Measurements from ENCODE around the gene COTL1. TPM values are rescaled to one million over a fixed set of nuclear protein-coding genes. Genes with fewer than 3 reads are reported as not detected.

COTL1 gene
- total RNA-seq, 1 donor from 2014 or later: 129 TPM

DNA sequence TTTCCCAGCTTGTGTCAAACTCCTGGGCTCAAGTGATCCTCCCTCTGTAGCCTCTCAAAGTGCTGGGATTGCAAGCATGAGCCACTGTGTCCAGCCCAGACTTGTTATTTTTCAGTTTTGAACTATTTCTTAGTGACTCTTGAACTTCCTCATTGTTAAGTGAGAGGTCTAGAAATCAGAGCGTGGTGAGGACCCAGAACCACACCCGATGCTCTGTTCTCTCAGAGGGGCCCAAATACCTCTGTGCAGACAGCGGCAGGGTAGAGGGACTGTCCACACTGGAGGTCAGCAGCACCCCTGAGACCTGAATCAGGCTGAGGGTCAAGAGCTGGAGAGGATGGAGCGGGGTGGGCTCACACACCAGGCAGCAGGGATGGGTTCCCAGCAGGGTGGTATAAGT, 65.7 kb downstream of the COTL1 start:
- intact Hi-C loops (cut with DNase I): no loop called here
- no peaks in the 10 kb centered on the region for H3K9me3 ChIP-seq
- no peak overlapping the region for H3K27ac ChIP-seq
- H3K27me3 ChIP-seq: no peaks in the 10 kb centered on the region
- TF ChIP-seq, protein P1, sequence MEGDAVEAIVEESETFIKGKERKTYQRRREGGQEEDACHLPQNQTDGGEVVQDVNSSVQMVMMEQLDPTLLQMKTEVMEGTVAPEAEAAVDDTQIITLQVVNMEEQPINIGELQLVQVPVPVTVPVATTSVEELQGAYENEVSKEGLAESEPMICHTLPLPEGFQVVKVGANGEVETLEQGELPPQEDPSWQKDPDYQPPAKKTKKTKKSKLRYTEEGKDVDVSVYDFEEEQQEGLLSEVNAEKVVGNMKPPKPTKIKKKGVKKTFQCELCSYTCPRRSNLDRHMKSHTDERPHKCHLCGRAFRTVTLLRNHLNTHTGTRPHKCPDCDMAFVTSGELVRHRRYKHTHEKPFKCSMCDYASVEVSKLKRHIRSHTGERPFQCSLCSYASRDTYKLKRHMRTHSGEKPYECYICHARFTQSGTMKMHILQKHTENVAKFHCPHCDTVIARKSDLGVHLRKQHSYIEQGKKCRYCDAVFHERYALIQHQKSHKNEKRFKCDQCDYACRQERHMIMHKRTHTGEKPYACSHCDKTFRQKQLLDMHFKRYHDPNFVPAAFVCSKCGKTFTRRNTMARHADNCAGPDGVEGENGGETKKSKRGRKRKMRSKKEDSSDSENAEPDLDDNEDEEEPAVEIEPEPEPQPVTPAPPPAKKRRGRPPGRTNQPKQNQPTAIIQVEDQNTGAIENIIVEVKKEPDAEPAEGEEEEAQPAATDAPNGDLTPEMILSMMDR (IDR thresholded peaks at IDR 0.05): no peak
- ATAC-seq (no peak), DNase-seq (no peak)
- no peak overlapping the region for H3K4me3 ChIP-seq
- no peaks in the 10 kb centered on the region for H3K4me1 ChIP-seq
- H3K36me3 ChIP-seq: no peaks in the 10 kb centered on the region

DNA sequence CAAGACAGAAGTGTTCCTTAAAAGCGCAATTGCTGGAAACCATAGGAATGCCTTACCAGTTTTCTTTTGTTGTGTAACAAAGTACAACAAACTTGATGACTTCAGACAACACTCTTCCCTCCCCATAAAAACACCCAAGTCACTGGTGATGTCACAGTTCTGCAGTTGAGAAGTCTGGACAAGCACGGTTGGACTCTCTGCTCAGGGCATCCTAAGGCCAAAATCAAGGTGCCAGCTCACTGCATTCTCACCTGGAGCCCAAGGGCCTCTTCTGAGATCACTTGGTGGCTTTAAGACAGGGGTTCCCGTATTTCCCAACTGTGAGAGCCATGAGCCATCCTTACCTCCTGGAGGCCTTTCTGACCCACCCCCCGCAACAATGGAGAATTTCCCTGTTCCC, 67.8 kb downstream of the COTL1 start:
- ATAC-seq: no peak
- intact Hi-C loops (cut with DNase I): no loop called here
- H3K4me1 ChIP-seq: no peaks in the 10 kb centered on the region

DNA sequence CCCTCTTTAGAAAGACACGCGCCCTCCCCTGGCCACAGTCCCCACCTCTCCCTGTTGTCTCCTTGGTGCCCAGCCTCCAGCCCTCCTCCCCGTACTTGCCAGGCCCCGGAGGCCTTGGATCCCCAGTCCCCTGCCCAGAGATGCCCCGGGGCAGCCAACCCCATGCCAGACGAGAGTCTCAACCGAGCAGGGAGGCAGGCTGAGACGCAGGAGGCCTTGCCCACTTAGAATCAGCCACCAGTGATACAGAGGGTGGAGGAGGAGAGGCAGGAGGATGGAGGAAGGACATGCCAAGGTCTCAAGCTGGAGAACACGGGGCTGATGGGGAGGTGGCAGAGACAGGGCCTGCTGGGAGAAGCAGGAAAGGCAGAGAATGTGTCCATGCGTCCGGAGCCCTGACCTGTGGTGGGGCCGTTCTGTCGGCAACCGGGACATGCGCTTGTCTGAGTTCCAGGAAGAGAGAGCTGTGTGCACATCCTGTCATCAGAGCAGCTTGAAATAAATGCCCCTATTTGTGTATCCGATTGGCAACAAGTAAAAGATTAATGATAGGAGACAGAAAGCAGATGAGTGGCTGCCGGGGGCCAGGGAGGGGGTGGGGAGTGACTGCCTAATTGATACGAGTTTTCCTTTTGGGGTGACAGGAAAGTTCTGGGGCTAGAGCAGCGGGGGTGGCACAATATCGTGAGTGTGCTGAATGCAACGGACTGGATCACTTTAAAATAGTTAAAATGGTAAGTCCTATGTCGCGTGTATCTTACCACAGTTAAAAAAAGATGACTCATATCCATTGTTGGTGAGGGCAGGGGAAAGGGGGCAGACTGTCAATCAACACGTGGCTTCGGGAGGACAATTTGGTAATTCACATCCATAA, 68.7 kb downstream of the COTL1 start:
- Histone ChIP-seq H3K36me3 (no peaks in the 10 kb centered on the region), H3K4me1 (no peaks in the 10 kb centered on the region), H3K27ac (peak overlapping the region; percentile 60), H3K9me3 (no peaks in the 10 kb centered on the region), H3K27me3 (no peaks in the 10 kb centered on the region), H3K4me3 (no peak overlapping the region)
- TF ChIP-seq, protein P1 (IDR thresholded peaks at IDR 0.05): no peak
- DNase-seq (no peak), ATAC-seq (peak; percentile 65)
- intact Hi-C loops (cut with DNase I): no loop called here

More for the DNA sequence above, 67.8 kb downstream of the COTL1 start:
- H3K4me3 ChIP-seq: no peak overlapping the region
- no peaks in the 10 kb centered on the region for H3K36me3 ChIP-seq
- TF ChIP-seq, protein P1 (IDR thresholded peaks at IDR 0.05): no peak
- no peak overlapping the region for H3K27ac ChIP-seq
- no peak for DNase-seq
- no peaks in the 10 kb centered on the region for H3K9me3 ChIP-seq
- no peaks in the 10 kb centered on the region for H3K27me3 ChIP-seq

DNA sequence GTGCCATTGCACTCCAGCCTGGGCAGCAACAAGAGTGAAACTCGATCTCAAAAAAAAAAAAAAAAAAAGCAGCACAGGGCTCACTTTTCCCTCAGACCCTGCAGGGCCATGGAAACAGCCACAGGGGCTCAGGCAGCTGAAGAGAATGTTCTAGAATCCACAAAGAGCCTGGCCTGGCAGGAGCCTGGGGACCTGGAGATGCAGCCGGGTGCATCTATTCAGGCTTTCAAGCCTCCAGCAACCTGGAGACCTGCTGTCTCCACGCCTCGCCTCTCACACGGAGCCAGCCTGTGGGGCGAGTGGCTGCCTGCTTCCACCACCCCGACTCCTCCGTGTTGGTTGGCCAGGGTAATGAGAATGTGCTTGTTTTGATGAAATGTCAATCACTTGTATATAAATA, 69.4 kb downstream of the COTL1 start:
- no peaks in the 10 kb centered on the region for H3K4me1 ChIP-seq
- no peaks in the 10 kb centered on the region for H3K27me3 ChIP-seq
- no peak for DNase-seq
- no peaks in the 10 kb centered on the region for H3K36me3 ChIP-seq
- H3K9me3 ChIP-seq: no peaks in the 10 kb centered on the region
- intact Hi-C loops (cut with DNase I): no loop called here
- no peak overlapping the region for H3K4me3 ChIP-seq
- TF ChIP-seq, protein P1 (IDR thresholded peaks at IDR 0.05): no peak
- ATAC-seq: no peak
- peak overlapping the region; percentile 60 for H3K27ac ChIP-seq

DNA sequence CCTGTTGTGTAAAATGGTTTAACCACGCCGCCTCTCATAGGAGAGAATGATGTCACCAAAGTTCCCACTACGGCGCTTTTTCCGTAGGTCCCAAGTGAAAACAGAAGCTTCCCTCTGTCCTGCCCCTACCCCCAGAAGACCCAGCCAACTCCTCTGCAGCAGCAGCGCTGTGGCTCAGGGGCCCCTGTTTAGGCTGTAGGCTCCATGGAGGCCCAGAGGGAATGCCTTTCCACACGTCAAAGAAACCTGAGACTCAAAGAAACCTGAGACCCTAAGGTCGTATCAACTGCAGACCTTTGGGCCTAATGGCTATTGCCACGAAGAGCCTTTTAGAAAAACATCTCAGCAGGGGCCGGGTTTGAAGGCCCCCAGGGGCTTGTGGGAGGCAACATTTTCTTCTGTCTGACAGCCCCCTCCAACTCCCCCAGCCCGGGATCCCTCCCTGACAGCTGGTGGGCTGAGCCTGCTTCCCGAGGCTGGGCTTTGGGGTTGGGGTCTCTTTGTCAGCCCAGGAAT, 70.3 kb downstream of the COTL1 start:
- Histone ChIP-seq H3K4me3 (no peak overlapping the region), H3K27ac (no peak overlapping the region), H3K27me3 (no peaks in the 10 kb centered on the region), H3K36me3 (no peaks in the 10 kb centered on the region), H3K4me1 (no peaks in the 10 kb centered on the region), H3K9me3 (no peaks in the 10 kb centered on the region)
- intact Hi-C loops (cut with DNase I): no loop called here
- DNase-seq (no peak), ATAC-seq (no peak)
- TF ChIP-seq, protein P1 (IDR thresholded peaks at IDR 0.05): no peak

All from upper lobe of right lung (tissue), 1 donor.